SK-N-MC (cell line): ENCODE measurements around the gene SPTB.

ENCODE experiments used
- EZH2 ChIP-seq: fragments of 200-600 bp; sonication (generic); IDR thresholded peaks from one replicate; pipeline ENCODE4 v1.6.1; 2017; ENCODE audit warnings: antibody characterized with exemption
- FOXP2 ChIP-seq: optimal IDR thresholded peaks from 2 replicates; pipeline ENCODE3; 2011; ENCODE audit warnings: mild to moderate bottlenecking, moderate library complexity; ENCODE audit not compliant: insufficient read depth; ENCODE audit errors: extremely low read length, control extremely low read depth

GRCh38 chr14:64700894-64701293, 178.8 kb downstream of the SPTB start:
- TF ChIP-seq FOXP2 (no peak), EZH2 (no peak)
